Trophoblast cell (in vitro differentiated cells and primary cell): Measurements from ENCODE around the gene BORCS8.

Experiments
- DNase-seq, 2 donors: peaks; one replicate each; pipeline ENCODE4 v3.0.0-alpha.2; 2016
- H2AFZ ChIP-seq: 2 replicates; pipeline ENCODE4 v1.6.1; 2013; ENCODE audit warnings: low read length, moderate library complexity, mild to moderate bottlenecking; ENCODE audit not compliant: insufficient read depth, poor library complexity
- H2AK5ac ChIP-seq: 2 replicates; pipeline ENCODE4 v1.6.1; 2013; ENCODE audit warnings: mild to moderate bottlenecking, low read length
- H2BK120ac ChIP-seq: 2 replicates; pipeline ENCODE4 v1.6.1; 2013; ENCODE audit warnings: low read length, mild to moderate bottlenecking, moderate library complexity; ENCODE audit not compliant: insufficient read depth, poor library complexity
- H2BK12ac ChIP-seq: 2 replicates; pipeline ENCODE4 v1.6.1; 2013; ENCODE audit warnings: mild to moderate bottlenecking, low read length, moderate library complexity
- H2BK5ac ChIP-seq: 2 replicates; pipeline ENCODE4 v1.6.1; 2013; ENCODE audit warnings: low read length, low read depth, moderate library complexity, mild to moderate bottlenecking; ENCODE audit not compliant: poor library complexity
- H3K14ac ChIP-seq: 2 replicates; pipeline ENCODE4 v1.6.1; 2013; ENCODE audit warnings: mild to moderate bottlenecking, low read length
- H3K18ac ChIP-seq: 2 replicates; pipeline ENCODE4 v1.6.1; 2013; ENCODE audit warnings: mild to moderate bottlenecking, low read length
- H3K23ac ChIP-seq: 2 replicates; pipeline ENCODE4 v1.6.1; 2013; ENCODE audit warnings: low read length
- H3K27ac ChIP-seq: 2 replicates; pipeline ENCODE4 v1.5.1; 2013; ENCODE audit warnings: low read depth, mild to moderate bottlenecking, inconsistent platforms, low read length, moderate library complexity
- H3K27me3 ChIP-seq: 2 replicates; pipeline ENCODE4 v1.6.1; 2013; ENCODE audit warnings: inconsistent platforms, mild to moderate bottlenecking, low read length, moderate library complexity; ENCODE audit not compliant: insufficient read depth
- H3K36me3 ChIP-seq, 2 experiments: 1 replicate in 1 of 2; 2 replicates in 1 of 2; pipeline ENCODE4 v1.6.1; 2013; ENCODE audit warnings: low read length in 2 of 2, mild to moderate bottlenecking in 2 of 2, moderate library complexity in 1 of 2; ENCODE audit not compliant: insufficient read depth in 2 of 2, control insufficient read depth in 1 of 2
- H3K4ac ChIP-seq: 2 replicates; pipeline ENCODE4 v1.6.1; 2013; ENCODE audit warnings: low read depth, mild to moderate bottlenecking, low read length, moderate library complexity
- H3K4me1 ChIP-seq, 2 experiments: 1 replicate in 1 of 2; 2 replicates in 1 of 2; pipeline ENCODE4 v1.6.1; 2013; ENCODE audit warnings: low read length in 2 of 2, mild to moderate bottlenecking in 2 of 2, moderate library complexity in 1 of 2; ENCODE audit not compliant: insufficient read depth in 2 of 2, control insufficient read depth in 1 of 2
- H3K4me2 ChIP-seq: 2 replicates; pipeline ENCODE4 v1.6.1; 2013; ENCODE audit warnings: inconsistent platforms, mild to moderate bottlenecking, low read length, moderate library complexity
- H3K4me3 ChIP-seq: 2 replicates; pipeline ENCODE4 v1.5.1; 2013; ENCODE audit warnings: mild to moderate bottlenecking, low read depth, low read length, inconsistent platforms
- H3K79me1 ChIP-seq: one replicate; pipeline ENCODE4 v1.6.1; 2013; ENCODE audit warnings: low read length
- H3K79me2 ChIP-seq: 2 replicates; pipeline ENCODE4 v1.6.1; 2013; ENCODE audit warnings: low read length, mild to moderate bottlenecking; ENCODE audit not compliant: control insufficient read depth, insufficient read depth, poor library complexity
- H3K9ac ChIP-seq: 2 replicates; pipeline ENCODE4 v1.6.1; 2013; ENCODE audit warnings: mild to moderate bottlenecking, low read length
- H3K9me3 ChIP-seq: 2 replicates; pipeline ENCODE4 v1.6.1; 2013; ENCODE audit warnings: low read depth, mild to moderate bottlenecking, control low read depth, inconsistent platforms, low read length; ENCODE audit not compliant: insufficient read depth
- H4K12ac ChIP-seq: 2 replicates; pipeline ENCODE4 v1.6.1; 2013; ENCODE audit warnings: low read depth, mild to moderate bottlenecking, low read length, moderate library complexity
- H4K8ac ChIP-seq: 2 replicates; pipeline ENCODE4 v1.6.1; 2013; ENCODE audit warnings: low read depth, mild to moderate bottlenecking, low read length, moderate library complexity
- H4K91ac ChIP-seq: one replicate; pipeline ENCODE4 v1.6.1; 2013; ENCODE audit warnings: low read depth, mild to moderate bottlenecking, low read length, moderate library complexity
- WGBS: extraction: QIAGEN DNeasy Blood & Tissue Kit; methylation state at CpG from one replicate; pipeline ENCODE4 v1.1.7; 2013; ENCODE audit warnings: missing lambda C conversion rate; ENCODE audit not compliant: insufficient read length, insufficient coverage; ENCODE audit errors: extremely low coverage; 5-methylcytosine and 5-hydroxymethylcytosine counted together

BORCS8 gene

GRCh38 chr19:19186742-19187141 is 5.2 kb downstream of the BORCS8 start:
- peaks cover 6% of the 10 kb centered on the region for H3K9me3 ChIP-seq
- no peak overlapping the region for H4K8ac ChIP-seq
- peaks cover 0 to 4% of the 10 kb centered on the region in 2 experiments for H3K4me1 ChIP-seq
- H3K18ac ChIP-seq, result no peak overlapping the region
- H3K36me3 ChIP-seq, result peaks cover 21 to 25% of the 10 kb centered on the region in 2 experiments
- H3K4me3 ChIP-seq, result peak overlapping the region; percentile 19
- no peak overlapping the region for H3K9ac ChIP-seq
- no peak overlapping the region for H2AK5ac ChIP-seq
- H4K91ac ChIP-seq, result no peak overlapping the region
- no peak overlapping the region for H3K4me2 ChIP-seq
- H2BK5ac ChIP-seq, result no peak overlapping the region
- H2BK120ac ChIP-seq, result no peak overlapping the region
- no peak for DNase-seq
- no peak overlapping the region for H3K23ac ChIP-seq
- no peak overlapping the region for H2AFZ ChIP-seq
- H4K12ac ChIP-seq, result no peak overlapping the region
- H2BK12ac ChIP-seq, result no peak overlapping the region
- peaks cover 1% of the 10 kb centered on the region for H3K79me1 ChIP-seq
- no peak overlapping the region for H3K4ac ChIP-seq
- no peak overlapping the region for H3K27ac ChIP-seq
- no peaks in the 10 kb centered on the region for H3K27me3 ChIP-seq
- no CpG with 5 or more reads among the region's 14 CpGs for WGBS
- no peak overlapping the region for H3K14ac ChIP-seq
- peaks cover 5% of the 10 kb centered on the region for H3K79me2 ChIP-seq

DNA sequence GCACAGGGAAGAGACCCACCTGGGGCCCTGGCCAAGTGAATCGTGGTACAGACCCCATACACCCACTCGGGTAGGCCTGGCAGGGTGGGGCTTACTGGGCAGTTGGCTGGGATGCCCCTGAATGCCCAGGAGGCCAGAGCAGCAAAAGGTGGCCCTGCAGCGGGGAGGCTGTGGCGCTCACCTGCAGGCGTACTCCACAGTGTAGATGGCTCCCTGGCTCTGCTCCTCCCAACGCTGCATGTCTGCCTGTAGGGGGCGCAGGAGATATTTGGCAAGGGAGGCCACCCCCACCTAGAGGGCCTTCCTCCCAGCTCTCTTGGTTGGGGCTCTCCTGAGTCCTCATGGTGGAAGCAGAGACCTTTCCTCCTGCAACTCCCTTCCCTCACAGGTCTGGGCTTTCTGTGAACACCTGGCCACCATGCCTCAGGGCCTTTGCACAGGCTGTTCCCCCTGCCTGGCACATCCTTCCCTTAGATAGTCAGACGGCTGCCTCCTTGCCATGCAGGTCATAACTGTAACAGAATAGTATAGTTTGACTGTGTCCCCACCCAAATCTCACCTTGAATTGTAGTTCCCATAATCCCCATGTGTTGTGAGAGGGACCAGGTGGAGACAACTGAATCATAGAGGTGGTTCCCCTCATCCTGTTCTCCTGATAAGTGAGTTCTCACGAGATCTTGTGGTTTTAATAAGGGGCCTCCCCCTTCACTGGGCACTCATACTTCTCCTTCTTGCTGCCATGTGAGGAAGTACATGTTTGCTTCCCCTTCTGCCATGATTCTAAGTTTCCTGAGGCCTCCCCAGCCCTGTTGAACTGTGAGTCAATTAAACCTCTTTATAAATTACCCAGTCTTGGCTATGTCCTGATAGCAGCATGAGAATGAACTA is 5.9 kb downstream of the BORCS8 start:
- Histone ChIP-seq H3K27me3 (no peaks in the 10 kb centered on the region), H2BK12ac (no peak overlapping the region), H3K9ac (no peak overlapping the region), H3K79me2 (no peaks in the 10 kb centered on the region), H3K23ac (no peak overlapping the region), H2BK120ac (no peak overlapping the region), H4K12ac (no peak overlapping the region), H3K4ac (no peak overlapping the region), H2AFZ (no peak overlapping the region), H3K36me3 (peaks cover 25 to 26% of the 10 kb centered on the region in 2 experiments), H2AK5ac (no peak overlapping the region), H4K91ac (no peak overlapping the region), H3K4me3 (no peak overlapping the region), H3K14ac (no peak overlapping the region), H3K18ac (no peak overlapping the region), H4K8ac (no peak overlapping the region), H3K79me1 (no peaks in the 10 kb centered on the region), H2BK5ac (no peak overlapping the region), H3K4me1 (peaks cover 0 to 1% of the 10 kb centered on the region in 2 experiments), H3K4me2 (no peak overlapping the region), H3K27ac (no peak overlapping the region), H3K9me3 (peaks cover 6% of the 10 kb centered on the region)
- peak; percentile 47 to 82 for DNase-seq
- no CpG with 5 or more reads among the region's 9 CpGs for WGBS

GRCh38 chr19:19181488-19181998 is 10.4 kb downstream of the BORCS8 start:
- Histone ChIP-seq H2BK5ac (no peak overlapping the region), H2BK12ac (no peak overlapping the region), H3K9ac (no peak overlapping the region), H2AK5ac (no peak overlapping the region), H3K4me1 (no peaks in the 10 kb centered on the region), H3K23ac (no peak overlapping the region), H3K4ac (no peak overlapping the region), H3K27me3 (no peaks in the 10 kb centered on the region), H2AFZ (no peak overlapping the region), H3K79me2 (no peaks in the 10 kb centered on the region), H3K18ac (no peak overlapping the region), H3K14ac (no peak overlapping the region), H3K4me2 (no peak overlapping the region), H4K12ac (no peak overlapping the region), H4K8ac (no peak overlapping the region), H3K27ac (no peak overlapping the region), H3K9me3 (peaks cover 6% of the 10 kb centered on the region), H2BK120ac (no peak overlapping the region), H3K4me3 (no peak overlapping the region), H3K79me1 (no peaks in the 10 kb centered on the region), H4K91ac (no peak overlapping the region), H3K36me3 (peaks cover 28 to 32% of the 10 kb centered on the region in 2 experiments)
- no CpG with 5 or more reads among the region's 9 CpGs for WGBS
- DNase-seq, result no peak

- no CpG with 5 or more reads among the region's 17 CpGs for WGBS
- Histone ChIP-seq H2AK5ac (no peak overlapping the region), H3K4me1 (no peaks in the 10 kb centered on the region), H3K4me2 (no peak overlapping the region), H3K36me3 (peaks cover 24 to 25% of the 10 kb centered on the region in 2 experiments), H3K18ac (no peak overlapping the region), H4K91ac (no peak overlapping the region), H3K79me1 (no peaks in the 10 kb centered on the region), H3K27ac (no peak overlapping the region), H4K8ac (no peak overlapping the region), H3K4me3 (no peak overlapping the region), H2BK5ac (no peak overlapping the region), H3K79me2 (no peaks in the 10 kb centered on the region), H2BK120ac (no peak overlapping the region), H2AFZ (no peak overlapping the region), H3K14ac (no peak overlapping the region), H4K12ac (no peak overlapping the region), H3K23ac (no peak overlapping the region), H3K9me3 (peaks cover 4% of the 10 kb centered on the region), H3K4ac (no peak overlapping the region), H3K27me3 (no peaks in the 10 kb centered on the region), H2BK12ac (no peak overlapping the region), H3K9ac (no peak overlapping the region)
- no peak for DNase-seq
Measured at GRCh38 chr19:19179548-19180441, 12.2 kb downstream of the BORCS8 start.
